Spleen (tissue), 7 donors: ENCODE data around the gene NUFIP2.

Experiments used
- POLR2AphosphoS5 ChIP-seq, 3 donors: sonication (generic); formaldehyde crosslinking; IDR thresholded peaks; one replicate each; pipeline ENCODE4 v1.5.1; 2017; ENCODE audit warnings: antibody characterized with exemption in 3 of 3
- TF ChIP-seq, protein P1 (sequence below), 11 experiments: fragments of 200-600 bp in 7 of 11; fragments of 450-650 bp in 4 of 11; sonication (generic) in 4 of 11; IDR thresholded peaks in 8 of 11; conservative IDR thresholded peaks in 3 of 11; 1 replicate in 7 of 11; 2 replicates in 4 of 11; pipeline versions ENCODE4 v1.4.0 to v1.8.0; 2016 to 2021; ENCODE audit warnings: antibody characterized with exemption in 11 of 11, inconsistent platforms in 4 of 11, mild to moderate bottlenecking in 1 of 11
- donor health status: DM: no; HTN: no; CAD: no; lungs with moderate emphysema.
- donor health status: DM: no; HTN: no; CAD: no.
- donor health status: DM: no; HTN: no; CAD: no.

- TF ChIP-seq, protein P1, sequence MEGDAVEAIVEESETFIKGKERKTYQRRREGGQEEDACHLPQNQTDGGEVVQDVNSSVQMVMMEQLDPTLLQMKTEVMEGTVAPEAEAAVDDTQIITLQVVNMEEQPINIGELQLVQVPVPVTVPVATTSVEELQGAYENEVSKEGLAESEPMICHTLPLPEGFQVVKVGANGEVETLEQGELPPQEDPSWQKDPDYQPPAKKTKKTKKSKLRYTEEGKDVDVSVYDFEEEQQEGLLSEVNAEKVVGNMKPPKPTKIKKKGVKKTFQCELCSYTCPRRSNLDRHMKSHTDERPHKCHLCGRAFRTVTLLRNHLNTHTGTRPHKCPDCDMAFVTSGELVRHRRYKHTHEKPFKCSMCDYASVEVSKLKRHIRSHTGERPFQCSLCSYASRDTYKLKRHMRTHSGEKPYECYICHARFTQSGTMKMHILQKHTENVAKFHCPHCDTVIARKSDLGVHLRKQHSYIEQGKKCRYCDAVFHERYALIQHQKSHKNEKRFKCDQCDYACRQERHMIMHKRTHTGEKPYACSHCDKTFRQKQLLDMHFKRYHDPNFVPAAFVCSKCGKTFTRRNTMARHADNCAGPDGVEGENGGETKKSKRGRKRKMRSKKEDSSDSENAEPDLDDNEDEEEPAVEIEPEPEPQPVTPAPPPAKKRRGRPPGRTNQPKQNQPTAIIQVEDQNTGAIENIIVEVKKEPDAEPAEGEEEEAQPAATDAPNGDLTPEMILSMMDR (IDR thresholded peaks at IDR 0.05 in 8 of 11, conservative IDR thresholded peaks at IDR 0.05 in 3 of 11), result no peak
- no peak for TF ChIP-seq POLR2AphosphoS5 (IDR thresholded peaks at IDR 0.05)
Measured at GRCh38 chr17:29283961-29284360, 10.0 kb downstream of the NUFIP2 start.
